ENCODE results near the gene MYADM.

Gene MYADM

GRCh38 chr19:53868892-53869804 is 1.5 kb downstream of the MYADM start:
- peak; percentile 94 for DNase-seq

- DNase-seq, result peak in 1 of 2 donors; percentile 19
Observed at GRCh38 chr19:53869805-53870484, 2.3 kb downstream of the MYADM start.

- DNase-seq, result peak; percentile 51 to 67
Observed at GRCh38 chr19:53870485-53870844, 2.8 kb downstream of the MYADM start.

GRCh38 chr19:53871454-53871853 is 3.8 kb downstream of the MYADM start:
- peak; percentile 56 to 67 for DNase-seq

- DNase-seq, result no peak
Observed at GRCh38 chr19:53872762-53873161, 5.1 kb downstream of the MYADM start.

GRCh38 chr19:53873773-53874605 is 6.3 kb downstream of the MYADM start:
- DNase-seq, result peak; percentile 28 to 57

- DNase-seq, result no peak
Observed at GRCh38 chr19:53874606-53874990, 6.9 kb downstream of the MYADM start.

GRCh38 chr19:53875602-53876325 is 8.1 kb downstream of the MYADM start:
- DNase-seq, result peak in 1 of 2 donors; percentile 37

GRCh38 chr19:53876651-53877224 is 9.1 kb downstream of the MYADM start:
- DNase-seq, result peak; percentile 41 to 58

- DNase-seq, result peak; percentile 83 to 85
Observed at GRCh38 chr19:53877361-53877766, 9.7 kb downstream of the MYADM start.

- peak in 1 of 2 donors; percentile 45 for DNase-seq
Observed at GRCh38 chr19:53878776-53879139, 11.1 kb downstream of the MYADM start.

- DNase-seq, result peak; percentile 87 to 90
Observed at GRCh38 chr19:53879140-53880081, 11.7 kb downstream of the MYADM start.

- no peak for DNase-seq
Observed at GRCh38 chr19:53880711-53881481, 13.2 kb downstream of the MYADM start.

- peak; percentile 72 to 74 for DNase-seq
Observed at GRCh38 chr19:53881482-53882390, 14.1 kb downstream of the MYADM start, which contains the start of gene PRKCG. Gene PRKCG (plus strand): TSS chr19:53882197. CDS start chr19:53882495, 298 bp downstream.

GRCh38 chr19:53882391-53883050 is 14.8 kb downstream of the MYADM start:
- no peak for DNase-seq

GRCh38 chr19:53883231-53883661 is 15.6 kb downstream of the MYADM start:
- DNase-seq, result peak; percentile 51

- no peak for DNase-seq
Observed at GRCh38 chr19:53883741-53884140, 16.1 kb downstream of the MYADM start.

- DNase-seq, result no peak
Observed at GRCh38 chr19:53884256-53884655, 16.6 kb downstream of the MYADM start.

Measured in CD4-positive, alpha-beta T cell treated with Interleukin-4 for 1 hour (primary cell).